ENCODE measurements around the gene KIF17.

DNA sequence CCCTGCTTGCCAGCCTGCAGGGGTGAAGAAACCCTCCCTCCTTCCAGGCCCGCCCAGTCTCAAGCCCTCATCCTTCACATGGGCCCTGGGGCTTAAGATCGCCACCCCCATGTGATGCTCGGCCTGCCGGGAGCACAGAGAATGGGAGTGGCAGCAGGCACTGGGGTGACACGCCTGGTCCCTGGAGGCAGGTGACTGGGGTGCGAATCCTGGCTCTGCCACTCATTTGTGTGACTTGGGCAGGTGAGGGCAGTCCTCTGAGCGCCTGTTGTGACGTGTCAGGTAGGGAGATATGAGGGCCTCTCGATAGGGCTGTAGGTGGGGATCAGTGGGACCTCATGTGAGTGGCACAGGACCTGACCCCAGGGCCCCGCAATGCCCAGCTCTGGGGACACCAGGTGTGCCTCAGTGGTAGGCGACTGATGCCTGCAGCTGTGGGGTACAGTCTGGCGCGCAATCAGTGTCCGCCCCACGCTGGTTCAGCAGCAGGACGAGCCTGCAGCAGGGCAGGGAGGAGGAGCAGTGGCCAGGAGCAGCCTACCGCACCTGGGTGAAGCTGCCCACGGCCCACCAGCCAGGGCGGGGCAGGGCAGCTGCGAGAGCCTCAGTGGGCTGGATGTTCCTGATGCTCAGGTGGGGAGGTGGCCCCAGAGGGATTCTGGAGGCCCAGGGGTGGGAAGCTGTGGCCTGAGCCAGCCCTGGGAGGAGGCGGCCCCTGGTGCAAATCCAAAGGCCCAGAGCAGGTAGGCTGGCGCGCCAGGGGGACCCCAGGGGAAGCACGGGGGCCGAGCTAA is 8.5 kb upstream of the KIF17 start:
- no peak for TF ChIP-seq POU2F2 (IDR thresholded peaks at IDR 0.05; ENCODE audit: low read depth, low read length)
- no peak for TF ChIP-seq POLR2A (IDR thresholded peaks at IDR 0.05; ENCODE audit: low read depth, low read length)
